HG02938 (cell line): ENCODE data around the gene CCDC9.
A peak's percentile ranks its signal among the peaks of the same experiment; 100 is the strongest.
"Not testable (repeated sequence)": the region's sequence is repeated elsewhere in the genome, so short reads cannot be mapped to it uniquely, and the experiment has no call there.

Source experiments
- ATAC-seq: cut with Tn5 transposase; IDR thresholded peaks from one replicate; pipeline ENCODE4 v1.9.1; 2021; ENCODE audit warnings: mild to moderate bottlenecking, moderate library complexity; ENCODE audit not compliant: unreplicated experiment

Gene CCDC9

GRCh38 chr19:47258895-47259555 lies 2.7 kb downstream of the CCDC9 start:
- no peak for ATAC-seq

- ATAC-seq, result no peak
These were observed 4.2 kb downstream of the CCDC9 start for GRCh38 chr19:47260476-47260875.

GRCh38 chr19:47261946-47262793 lies 5.8 kb downstream of the CCDC9 start:
- ATAC-seq, result peak; percentile 74

- no peak for ATAC-seq
These were observed 8.3 kb downstream of the CCDC9 start for GRCh38 chr19:47264629-47265028.

- ATAC-seq, result no peak
These were observed 10.1 kb downstream of the CCDC9 start for GRCh38 chr19:47266401-47266941.

GRCh38 chr19:47267350-47267759 lies 11.0 kb downstream of the CCDC9 start:
- no peak for ATAC-seq

- ATAC-seq, result no peak
These were observed 11.7 kb downstream of the CCDC9 start for GRCh38 chr19:47268028-47268427.

GRCh38 chr19:47269596-47269995 lies 13.3 kb downstream of the CCDC9 start:
- ATAC-seq, result no peak

GRCh38 chr19:47270408-47270807 lies 14.1 kb downstream of the CCDC9 start:
- ATAC-seq, result no peak

GRCh38 chr19:47271949-47272348 lies 15.6 kb downstream of the CCDC9 start:
- ATAC-seq, result no peak

- no peak for ATAC-seq
These were observed 16.4 kb downstream of the CCDC9 start for GRCh38 chr19:47272448-47273312.

GRCh38 chr19:47273313-47274070 lies 17.2 kb downstream of the CCDC9 start:
- ATAC-seq, result peak; percentile 51

GRCh38 chr19:47274071-47274890 lies 18.0 kb downstream of the CCDC9 start, which contains the start of gene INAFM1:
Gene INAFM1 (plus strand): TSS chr19:47274885. CDS start chr19:47274920, 35 bp downstream.
- ATAC-seq, result peak; percentile 44

- ATAC-seq, result peak; percentile 23
These were observed 18.8 kb downstream of the CCDC9 start for GRCh38 chr19:47274891-47275761.

- no peak for ATAC-seq
These were observed 19.6 kb downstream of the CCDC9 start for GRCh38 chr19:47275791-47276461.

- ATAC-seq, result not testable (repeated sequence)
These were observed 20.2 kb downstream of the CCDC9 start for GRCh38 chr19:47276513-47276912.

GRCh38 chr19:47280183-47280797 lies 24.0 kb downstream of the CCDC9 start:
- ATAC-seq, result no peak
